Stimulated activated CD4-positive, alpha-beta T cell treated with anti-CD3 and anti-CD28 coated beads, TNF-alpha, amount 100 ng/mL, for 24 hours (primary cell): Measurements from ENCODE around the gene TNFRSF12A.
"Not testable (repeated sequence)": the region's sequence is repeated elsewhere in the genome, so short reads cannot be mapped to it uniquely, and the experiment has no call there.

ENCODE experiments used
- DNase-seq, 3 experiments: peaks; one replicate each; pipeline ENCODE4 v3.0.0-alpha.2; 2020; ENCODE audit warnings: low read depth in 3 of 3

TNFRSF12A gene

GRCh38 chr16:3049921-3050481 lies 29.8 kb downstream of the TNFRSF12A start:
- no peak for DNase-seq

GRCh38 chr16:3050487-3050886 lies 30.3 kb downstream of the TNFRSF12A start:
- DNase-seq: no peak

DNA sequence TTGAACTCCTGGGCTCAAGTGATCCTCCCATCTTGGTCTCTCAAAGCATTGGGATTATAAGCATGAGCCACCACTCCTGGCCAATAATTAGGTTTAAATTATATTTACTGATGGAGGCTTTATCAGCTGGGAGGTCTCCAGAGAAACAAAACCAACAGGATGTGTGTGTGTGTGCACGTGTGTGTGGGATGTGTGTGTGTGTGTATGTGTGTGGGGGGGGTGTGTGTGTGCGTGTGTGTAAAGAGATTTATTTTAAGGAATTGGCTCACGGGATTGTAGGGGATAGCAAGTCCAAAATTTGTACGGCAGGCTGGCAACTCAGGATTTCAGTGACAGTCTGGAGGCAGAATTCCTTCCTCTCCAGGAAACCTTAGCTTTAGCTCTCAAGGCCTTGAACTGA lies 30.8 kb downstream of the TNFRSF12A start:
- DNase-seq: no peak

GRCh38 chr16:3051494-3051893 lies 31.3 kb downstream of the TNFRSF12A start:
- no peak for DNase-seq

- not testable (repeated sequence) for DNase-seq
Observed at GRCh38 chr16:3052571-3053329, 32.6 kb downstream of the TNFRSF12A start.

GRCh38 chr16:3053330-3053710 lies 33.2 kb downstream of the TNFRSF12A start:
- DNase-seq: not testable (repeated sequence)

DNA sequence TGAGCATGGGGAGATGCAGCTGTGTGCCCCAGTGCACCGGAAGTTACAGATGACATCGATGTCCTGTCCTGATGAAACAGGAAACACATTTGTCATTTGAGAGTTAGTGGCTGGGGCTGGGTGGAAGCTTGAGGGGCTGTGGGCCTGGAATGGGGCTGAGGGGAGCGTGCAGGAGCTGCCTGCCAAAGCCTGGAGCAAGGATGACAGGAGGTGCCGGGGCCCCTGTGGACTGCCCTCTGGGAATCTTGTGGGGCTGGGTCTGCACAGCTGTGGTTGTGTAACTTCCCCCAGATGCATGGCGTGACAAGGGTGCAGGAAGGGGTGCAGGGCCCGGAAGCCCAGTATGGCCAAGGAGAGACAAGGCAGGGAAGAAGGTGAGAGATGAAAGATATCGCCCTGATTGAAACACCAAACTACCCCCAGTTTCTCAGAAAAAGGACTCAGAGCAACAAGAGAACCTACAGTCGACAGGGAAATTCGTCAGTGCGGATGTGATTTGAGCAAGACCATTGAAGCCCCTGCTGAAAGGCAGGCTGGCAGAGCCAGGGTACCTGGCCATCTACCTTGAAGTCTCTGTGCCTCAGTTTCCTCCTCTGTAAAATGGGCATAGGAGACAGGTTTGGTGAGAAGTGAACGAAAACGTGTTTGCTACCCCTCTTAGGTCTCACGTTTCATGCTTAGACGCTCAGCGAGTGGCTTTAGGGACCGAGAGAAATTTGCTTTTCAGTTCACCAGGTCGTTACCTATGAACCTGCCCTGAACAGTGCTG lies 35.0 kb downstream of the TNFRSF12A start:
- DNase-seq: no peak

- not testable (repeated sequence) for DNase-seq
Observed at GRCh38 chr16:3055734-3056115, 35.6 kb downstream of the TNFRSF12A start.

DNA sequence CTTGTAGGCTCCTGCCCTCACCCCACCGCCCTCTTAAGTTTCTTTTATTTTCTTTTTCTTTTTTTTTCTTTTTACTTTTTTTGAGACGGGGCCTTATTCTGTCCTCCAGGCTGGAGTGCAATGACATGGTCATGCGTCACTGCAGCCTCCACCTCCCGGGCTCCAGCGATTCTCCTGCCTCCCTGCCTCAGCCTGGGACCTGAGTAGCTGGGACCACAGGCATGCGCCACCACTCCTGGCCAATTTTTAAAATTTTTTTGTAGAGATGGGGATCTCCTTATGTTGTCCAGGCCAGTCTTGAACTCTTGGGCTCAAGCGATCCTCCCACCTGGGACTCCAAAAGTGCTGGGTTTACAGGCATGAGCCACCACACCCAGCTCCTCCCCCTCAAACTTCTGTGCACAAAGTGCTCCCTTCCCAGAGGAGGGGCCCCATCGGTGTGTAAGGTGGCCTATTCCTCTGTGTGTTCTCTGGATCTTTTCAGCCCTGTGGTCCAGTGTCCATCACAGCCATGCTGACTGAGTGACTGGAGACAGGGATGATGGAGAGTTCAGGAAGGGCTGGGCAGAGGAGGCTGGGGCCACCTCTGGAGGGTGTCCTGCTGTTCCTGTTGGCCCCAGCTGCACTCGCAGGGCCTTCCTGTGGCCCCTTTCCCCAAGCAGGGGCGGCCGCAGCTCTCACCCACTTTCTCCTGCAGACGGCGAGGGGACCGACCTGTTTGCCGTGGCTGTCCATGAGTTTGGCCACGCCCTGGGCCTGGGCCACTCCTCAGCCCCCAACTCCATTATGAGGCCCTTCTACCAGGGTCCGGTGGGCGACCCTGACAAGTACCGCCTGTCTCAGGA lies 36.4 kb downstream of the TNFRSF12A start:
- no peak for DNase-seq

DNA sequence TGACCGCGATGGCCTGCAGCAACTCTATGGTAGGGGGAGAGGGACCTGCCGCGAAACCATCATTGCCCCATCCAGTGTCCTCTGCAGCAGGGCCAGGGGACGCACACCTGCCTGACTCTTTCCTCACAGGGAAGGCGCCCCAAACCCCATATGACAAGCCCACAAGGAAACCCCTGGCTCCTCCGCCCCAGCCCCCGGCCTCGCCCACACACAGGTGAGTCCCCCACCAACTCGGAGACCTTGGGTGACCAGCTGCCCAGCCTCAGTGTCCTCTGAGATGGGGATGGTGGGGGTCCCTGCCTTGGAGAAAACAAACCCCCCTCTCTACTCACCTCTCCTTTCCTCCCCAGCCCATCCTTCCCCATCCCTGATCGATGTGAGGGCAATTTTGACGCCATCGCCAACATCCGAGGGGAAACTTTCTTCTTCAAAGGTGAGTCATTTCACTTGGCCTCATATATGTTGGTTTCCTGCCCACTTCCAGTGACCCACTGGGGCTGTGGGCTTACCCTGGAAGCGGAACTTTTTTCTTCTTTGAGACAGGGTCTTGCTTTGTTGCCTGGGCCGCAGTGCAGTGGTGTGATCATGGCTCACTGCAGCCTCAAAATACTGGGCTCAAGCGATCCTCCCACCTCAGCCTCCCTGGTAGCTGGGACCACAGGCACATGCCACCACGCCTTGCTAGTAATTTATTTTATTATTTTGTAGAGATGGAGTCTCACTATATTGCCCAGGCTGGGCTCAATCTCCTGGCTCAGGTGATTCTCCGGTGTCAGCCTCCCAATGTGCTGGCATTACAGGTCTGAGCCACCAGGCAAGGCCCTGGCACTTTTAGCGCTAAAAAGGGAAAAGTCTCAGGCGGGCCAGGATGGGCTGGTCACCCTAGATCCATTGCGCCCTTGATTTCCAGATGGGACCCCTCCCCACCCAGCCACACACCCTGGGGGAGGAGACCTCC lies 37.3 kb downstream of the TNFRSF12A start:
- no peak for DNase-seq

- DNase-seq: no peak
Observed at GRCh38 chr16:3058139-3059030, 38.2 kb downstream of the TNFRSF12A start.

DNA sequence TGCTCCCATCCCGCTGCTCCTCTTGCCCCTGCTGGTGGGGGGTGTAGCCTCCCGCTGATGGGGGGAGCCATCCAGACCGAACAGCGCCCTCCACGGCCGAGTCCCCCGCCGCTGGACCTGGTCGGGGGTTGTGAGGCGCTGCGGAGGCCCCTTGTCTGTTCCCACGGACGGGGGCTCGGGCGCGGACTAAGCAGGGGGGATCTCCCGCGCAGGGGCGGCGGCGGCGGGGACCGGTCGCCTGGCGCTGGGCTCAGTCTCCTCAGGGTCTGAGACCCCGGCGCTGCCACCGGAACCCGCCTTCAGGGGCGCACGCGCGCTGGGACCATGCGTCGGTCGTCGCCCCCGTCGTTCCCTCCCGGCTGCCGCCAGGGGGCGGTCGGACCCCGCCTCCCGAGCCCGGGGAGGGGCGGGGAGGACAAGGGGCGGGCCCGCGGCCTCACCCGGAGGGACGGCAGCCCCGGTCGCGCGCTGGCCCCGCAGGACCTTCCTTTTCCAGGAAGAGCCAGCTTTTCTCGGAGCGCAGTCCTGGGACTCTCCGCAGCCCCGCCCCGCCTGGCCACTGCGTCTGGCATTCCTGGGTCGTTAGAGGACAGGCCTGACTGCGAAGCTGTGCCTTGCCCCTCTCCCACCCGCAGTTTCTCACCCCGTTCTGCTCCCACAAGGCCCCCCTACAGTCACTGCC lies 39.0 kb downstream of the TNFRSF12A start:
- peak; percentile 74 to 84 (median 78) for DNase-seq

GRCh38 chr16:3059723-3060242 lies 39.6 kb downstream of the TNFRSF12A start:
- no peak for DNase-seq

GRCh38 chr16:3060339-3061127 lies 40.4 kb downstream of the TNFRSF12A start:
- no peak for DNase-seq

GRCh38 chr16:3062553-3062952 lies 42.4 kb downstream of the TNFRSF12A start:
- DNase-seq: no peak

GRCh38 chr16:3063625-3064386 lies 43.6 kb downstream of the TNFRSF12A start:
- no peak for DNase-seq

GRCh38 chr16:3065069-3065741 lies 45.0 kb downstream of the TNFRSF12A start, which contains the start of gene IL32:
Gene IL32 (plus strand): TSS chr16:3065640. CDS start chr16:3065812, 172 bp downstream.
- DNase-seq: peak in 2 of 3 experiments; percentile 61 to 78
